Measurements from ENCODE around the gene HPCAL4. TPM values are rescaled to one million over a fixed set of nuclear protein-coding genes. Genes with fewer than 3 reads are reported as not detected.

The HPCAL4 gene
- polyA plus RNA-seq, 1 experiment: not detected

DNA sequence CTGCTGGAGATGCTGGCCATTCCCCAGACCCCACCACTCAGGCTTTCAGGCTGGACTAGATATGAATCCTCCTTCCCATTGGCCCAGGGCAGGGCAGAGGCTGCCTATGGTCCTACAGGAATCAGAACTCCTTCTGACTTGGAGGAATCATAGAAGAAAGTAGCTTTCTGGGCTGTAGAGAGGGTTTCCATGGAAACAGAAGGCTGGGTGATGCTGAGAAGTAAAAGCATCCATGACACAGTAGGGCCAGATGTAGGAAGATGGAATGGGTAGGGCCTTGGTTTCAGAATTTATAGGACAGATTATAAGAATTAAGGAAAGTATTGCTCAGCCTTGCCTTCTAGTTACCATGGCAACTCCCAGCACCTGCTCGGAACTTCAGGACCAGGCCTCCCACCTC lies 28.4 kb downstream of the HPCAL4 start:
- no peak for DNase-seq (ENCODE audit: low read depth)
- POLR2A ChIA-PET: no interaction called here
- CTCF ChIA-PET: interaction anchor here (1.2 to 1.8 kb wide), 3 partner anchors 9 to 57 kb away, joined by 5 to 6 read pairs (median 6); no protein-coding TSS in a partner anchor
- Histone ChIP-seq H3K4me3 (ENCODE audit: low read depth, low read length) (no peak overlapping the region), H3K27me3 (ENCODE audit: control insufficient read depth, insufficient read depth, low read length) (peaks cover 9% of the 10 kb centered on the region), H3K36me3 (ENCODE audit: control insufficient read depth, insufficient read depth, low read length) (no peaks in the 10 kb centered on the region)
- no peak for TF ChIP-seq CTCF (IDR thresholded peaks at IDR 0.05; ENCODE audit: insufficient read depth, low read depth, low read length)

DNA sequence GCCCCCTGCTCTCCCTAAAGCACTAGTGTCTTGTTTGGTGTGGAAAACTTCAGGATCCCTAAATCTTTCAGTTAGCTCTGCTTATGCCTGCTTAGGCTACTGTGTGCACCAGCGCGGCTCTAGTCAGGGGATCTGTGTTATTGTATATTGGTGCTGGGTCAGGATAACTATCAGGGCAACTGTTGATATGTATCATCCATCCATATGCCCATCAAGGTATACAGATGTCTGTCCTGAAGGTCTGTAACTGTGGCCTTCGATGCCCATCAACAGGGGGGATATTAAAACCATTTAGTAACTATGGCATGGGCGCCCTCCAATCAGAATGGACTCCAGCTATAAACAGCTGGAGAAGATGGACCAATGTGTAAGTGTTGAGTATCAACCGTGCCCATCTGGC lies 31.7 kb downstream of the HPCAL4 start:
- Histone ChIP-seq H3K27me3 (ENCODE audit: control insufficient read depth, insufficient read depth, low read length) (peaks cover 4% of the 10 kb centered on the region), H3K36me3 (ENCODE audit: control insufficient read depth, insufficient read depth, low read length) (no peaks in the 10 kb centered on the region), H3K4me3 (ENCODE audit: low read depth, low read length) (no peak overlapping the region)
- no peak for DNase-seq (ENCODE audit: low read depth)
- POLR2A ChIA-PET: no interaction called here
- CTCF ChIA-PET: interaction anchor here (1.1 to 15.3 kb wide), 8 partner anchors 11 to 73 kb away, joined by 3 to 448 read pairs (median 9); partner anchors contain the start of gene NT5C1A
- TF ChIP-seq CTCF (IDR thresholded peaks at IDR 0.05; ENCODE audit: insufficient read depth, low read depth, low read length): no peak

GRCh38 chr1:39659110-39659509 lies 32.1 kb downstream of the HPCAL4 start:
- TF ChIP-seq CTCF (IDR thresholded peaks at IDR 0.05; ENCODE audit: insufficient read depth, low read depth, low read length): no peak
- ChIA-PET CTCF (interaction anchor here (0.9 to 15.3 kb wide), 13 partner anchors 11 to 81 kb away, joined by 3 to 448 read pairs (median 7); partner anchors contain the start of genes HPCAL4 and NT5C1A), POLR2A (no interaction called here)
- Histone ChIP-seq H3K4me3 (ENCODE audit: low read depth, low read length) (no peak overlapping the region), H3K27me3 (ENCODE audit: control insufficient read depth, insufficient read depth, low read length) (peaks cover 4% of the 10 kb centered on the region), H3K36me3 (ENCODE audit: control insufficient read depth, insufficient read depth, low read length) (no peaks in the 10 kb centered on the region)
- no peak for DNase-seq (ENCODE audit: low read depth)

DNA sequence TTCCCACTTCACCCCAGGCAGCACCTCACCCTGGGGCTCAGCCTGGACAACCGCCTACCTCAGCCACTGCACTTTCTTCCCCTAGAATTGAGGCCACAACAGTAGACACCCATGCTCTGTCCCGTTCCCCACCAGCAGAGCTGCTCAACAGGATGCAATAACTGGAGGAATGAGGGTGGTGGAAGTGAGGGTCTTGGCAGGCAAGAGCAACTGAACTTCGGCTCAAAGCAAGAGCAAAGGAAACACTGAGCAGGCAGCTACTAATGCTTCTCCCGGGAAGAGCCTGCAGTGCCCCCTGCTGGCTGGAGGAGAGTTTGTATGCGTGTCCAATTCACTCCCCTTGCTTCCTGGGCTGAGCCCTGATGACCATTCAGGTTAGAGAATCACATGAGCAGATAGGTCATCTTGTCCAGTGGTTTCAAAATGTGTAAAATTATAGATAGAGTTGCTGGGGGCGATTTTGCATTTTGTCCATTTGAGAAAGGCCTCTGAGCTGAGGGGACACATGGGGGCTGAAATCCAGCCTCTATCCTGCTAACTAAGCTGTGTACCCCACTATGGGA lies 33.2 kb downstream of the HPCAL4 start:
- no peak for DNase-seq (ENCODE audit: low read depth)
- ChIA-PET CTCF (interaction anchor here (0.7 to 15.3 kb wide), 26 partner anchors 10 to 79 kb away, joined by 3 to 448 read pairs (median 4); partner anchors contain the start of genes HEYL, HPCAL4 and NT5C1A), POLR2A (no interaction called here)
- Histone ChIP-seq H3K36me3 (ENCODE audit: control insufficient read depth, insufficient read depth, low read length) (no peaks in the 10 kb centered on the region), H3K4me3 (ENCODE audit: low read depth, low read length) (no peak overlapping the region), H3K27me3 (ENCODE audit: control insufficient read depth, insufficient read depth, low read length) (peaks cover 6% of the 10 kb centered on the region)
- peak; percentile 77 for TF ChIP-seq CTCF (IDR thresholded peaks at IDR 0.05; ENCODE audit: insufficient read depth, low read depth, low read length)

GRCh38 chr1:39657402-39657801 lies 33.8 kb downstream of the HPCAL4 start:
- Histone ChIP-seq H3K36me3 (ENCODE audit: control insufficient read depth, insufficient read depth, low read length) (no peaks in the 10 kb centered on the region), H3K4me3 (ENCODE audit: low read depth, low read length) (no peak overlapping the region), H3K27me3 (ENCODE audit: control insufficient read depth, insufficient read depth, low read length) (peaks cover 6% of the 10 kb centered on the region)
- no peak for TF ChIP-seq CTCF (IDR thresholded peaks at IDR 0.05; ENCODE audit: insufficient read depth, low read depth, low read length)
- CTCF ChIA-PET: interaction anchor here (0.7 to 15.3 kb wide), 20 partner anchors 9 to 558 kb away, joined by 3 to 448 read pairs (median 6); partner anchors contain the start of genes HEYL, HPCAL4 and NT5C1A
- DNase-seq (ENCODE audit: low read depth): no peak
- POLR2A ChIA-PET: no interaction called here

Measured in BJ (cell line).